SKM-1 treated with dmso at 0.1 percent for 144 hours (cell line): Measurements from ENCODE around the gene LKAAEAR1.
A peak's percentile ranks its signal among the peaks of the same experiment; 100 is the strongest.

Source experiments
- DNase-seq: peaks from one replicate; lab custom pipeline; 2025; ENCODE audit not compliant: unreplicated experiment; lab: John Stamatoyannopoulos, UW

Gene LKAAEAR1

DNA sequence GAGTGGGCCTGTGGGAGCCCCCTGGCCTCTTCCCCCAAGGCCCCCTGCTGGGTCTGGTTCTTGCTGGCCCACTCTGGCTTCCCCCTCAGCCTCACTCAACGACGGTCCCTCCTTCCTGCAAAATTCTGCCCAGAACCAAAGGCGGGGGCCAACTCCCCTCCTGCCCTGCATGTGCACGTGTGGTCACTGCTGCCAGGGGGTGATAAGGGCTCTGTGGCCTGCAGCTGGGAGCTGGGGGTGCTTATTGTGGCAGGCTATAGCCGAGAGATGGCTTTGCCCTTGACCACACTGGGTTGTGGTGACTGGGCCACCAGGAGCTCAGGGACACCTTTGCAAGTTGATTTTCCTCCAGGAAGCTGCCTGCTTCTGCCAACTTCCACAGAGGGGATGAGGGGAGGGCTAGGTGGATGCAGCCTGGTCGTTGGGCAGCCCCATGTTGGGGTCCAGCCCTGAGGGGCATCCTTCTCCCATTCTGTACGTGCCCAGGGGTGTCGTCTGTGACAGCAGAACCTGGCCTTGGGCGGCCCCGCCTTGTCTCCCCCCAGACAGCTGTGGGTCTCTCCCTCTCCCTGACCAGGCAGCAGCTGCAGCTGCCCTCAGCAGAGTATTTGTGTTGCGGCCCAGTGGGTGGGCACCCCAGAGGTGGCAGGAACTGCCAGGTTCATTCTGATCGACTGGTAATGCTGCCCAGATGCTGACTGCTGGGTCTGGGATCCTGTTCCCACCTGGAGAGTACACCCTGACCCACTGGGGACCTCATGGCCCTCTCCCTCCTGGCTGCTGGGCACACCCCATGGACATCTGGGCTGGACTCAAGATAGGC is 15.6 kb downstream of the LKAAEAR1 start:
- DNase-seq = no peak

- no peak for DNase-seq
Observed at GRCh38 chr20:64067733-64068307, 16.4 kb downstream of the LKAAEAR1 start.

- DNase-seq = no peak
Observed at GRCh38 chr20:64067005-64067632, 17.1 kb downstream of the LKAAEAR1 start.

- peak; percentile 85 for DNase-seq
Observed at GRCh38 chr20:64065974-64066343, 18.2 kb downstream of the LKAAEAR1 start.

DNA sequence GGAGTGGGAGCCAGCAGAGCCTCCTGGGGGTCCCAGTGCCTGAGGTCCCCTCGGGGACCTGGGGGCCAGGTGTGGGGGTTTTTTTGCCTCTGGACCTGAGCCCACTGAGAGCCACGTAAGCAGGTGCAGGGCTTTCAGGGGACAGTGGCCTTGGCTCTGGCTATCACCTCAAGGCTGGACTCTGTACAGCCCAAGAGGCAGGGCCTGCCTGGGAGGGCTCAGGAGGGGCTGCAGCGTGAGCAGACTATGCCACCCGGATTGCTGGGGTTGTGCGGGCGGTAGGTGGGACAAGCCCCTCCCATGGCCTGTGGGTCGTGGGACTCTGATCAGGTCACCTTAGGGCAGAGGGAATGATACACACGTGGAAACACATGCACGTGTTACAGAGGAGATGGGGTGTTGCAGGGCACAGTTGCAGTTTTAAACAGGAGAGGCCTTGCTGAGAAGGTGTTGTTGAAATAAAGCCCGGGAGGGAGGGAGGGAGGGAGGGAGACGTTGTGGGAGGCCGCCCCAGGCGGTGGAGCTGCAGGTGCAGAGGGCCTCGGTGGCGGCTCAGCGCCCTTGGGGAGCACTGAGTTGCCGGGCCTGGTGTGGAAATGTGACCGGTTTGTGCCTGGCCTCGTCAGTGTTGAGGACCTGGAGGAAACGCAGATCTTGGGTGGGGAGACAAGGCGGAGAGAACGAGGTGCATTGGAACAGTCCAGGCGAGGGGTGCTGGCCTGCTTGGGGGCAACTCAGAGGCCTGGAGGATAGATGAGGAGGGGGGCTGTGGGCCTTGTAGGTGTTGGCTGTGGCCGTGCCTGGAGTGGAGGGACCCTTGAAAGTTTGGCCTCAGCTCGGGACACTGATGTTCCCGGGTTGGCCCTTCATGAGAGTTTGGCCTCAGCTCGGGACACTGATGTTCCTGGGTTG is 18.9 kb downstream of the LKAAEAR1 start:
- DNase-seq = no peak

- no peak for DNase-seq
Observed at GRCh38 chr20:64064145-64064698, 20.0 kb downstream of the LKAAEAR1 start.

DNA sequence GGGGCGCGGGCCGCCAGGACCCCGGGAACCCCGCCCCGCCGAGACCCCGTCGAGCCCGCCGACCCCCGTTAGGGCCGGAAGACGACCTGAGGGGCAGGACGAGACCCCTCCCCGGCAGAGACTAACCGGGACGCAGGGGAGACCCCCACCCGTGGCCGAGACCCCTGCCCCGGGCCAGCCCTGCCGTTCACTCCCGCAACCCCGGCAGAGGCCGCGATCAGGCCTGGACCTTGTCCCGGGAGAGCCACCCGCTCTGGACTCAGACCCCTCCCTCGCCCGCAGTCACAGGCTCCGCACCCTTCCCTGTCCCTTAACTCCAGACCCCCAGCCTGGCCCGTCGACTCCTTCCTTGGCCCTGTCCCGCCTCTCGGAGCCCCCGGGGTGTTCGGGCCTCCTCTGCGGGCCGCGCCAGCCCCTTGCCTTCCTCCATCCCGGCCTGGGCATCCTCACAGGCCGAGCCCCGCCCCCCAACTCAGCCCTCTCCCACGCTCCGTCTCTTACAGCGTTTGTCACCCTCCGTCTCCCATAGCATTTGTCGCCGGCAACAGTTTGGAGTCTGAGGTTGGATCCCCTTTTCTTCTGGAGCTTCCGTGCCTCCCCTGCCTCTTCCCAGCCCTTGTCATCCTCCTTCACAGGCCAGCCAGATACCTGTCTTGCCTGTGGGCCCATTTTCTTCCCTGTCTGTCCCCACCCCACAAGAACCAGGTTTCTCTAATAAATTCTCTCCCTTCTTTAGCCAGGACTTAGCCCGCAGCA is 20.6 kb downstream of the LKAAEAR1 start:
- DNase-seq = no peak

DNA sequence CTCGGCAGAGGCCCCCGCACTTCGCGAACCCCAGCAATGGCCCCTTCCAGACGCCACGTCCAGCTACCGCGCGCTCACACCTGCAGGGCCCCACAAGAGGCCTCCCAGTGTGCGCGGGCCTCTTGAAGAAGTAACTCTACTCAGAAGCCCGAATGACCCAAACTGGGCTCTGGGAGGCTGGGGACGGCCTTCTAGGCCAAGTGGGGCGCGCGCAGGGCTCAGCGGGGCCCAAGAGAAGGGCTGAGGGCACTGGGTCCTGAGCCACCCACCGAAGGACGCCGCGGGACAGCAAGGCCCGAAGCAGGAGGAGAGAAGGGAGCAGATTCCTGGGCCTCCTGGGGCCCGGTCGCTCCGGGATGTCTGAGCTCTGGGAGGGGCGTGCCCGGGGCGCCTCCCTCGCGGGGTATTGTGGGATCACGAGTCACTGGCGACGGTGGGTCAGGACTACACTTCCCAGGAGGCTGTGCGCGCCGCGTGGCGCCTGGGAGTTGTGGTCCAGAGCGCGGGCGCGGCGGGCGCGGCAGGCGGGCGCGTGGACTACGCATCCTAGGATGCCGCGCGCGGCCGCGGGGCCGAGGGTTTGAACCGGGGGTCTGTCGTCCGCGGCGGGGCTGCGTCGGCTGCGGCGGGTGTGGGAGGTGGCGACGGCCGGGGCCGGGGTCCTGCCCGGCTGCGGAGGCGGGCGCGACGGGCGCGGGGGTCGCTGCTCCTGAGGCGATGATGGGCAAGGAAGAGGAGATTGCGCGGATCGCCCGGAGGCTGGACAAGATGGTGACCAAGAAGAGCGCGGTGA is 21.4 kb downstream of the LKAAEAR1 start, which contains the start of gene TCEA2:
Gene TCEA2 (plus strand): TSS at position 603 of the 793 bp plus-strand sequence. CDS start 115 bp downstream, at position 718.
- DNase-seq = peak; percentile 93

DNA sequence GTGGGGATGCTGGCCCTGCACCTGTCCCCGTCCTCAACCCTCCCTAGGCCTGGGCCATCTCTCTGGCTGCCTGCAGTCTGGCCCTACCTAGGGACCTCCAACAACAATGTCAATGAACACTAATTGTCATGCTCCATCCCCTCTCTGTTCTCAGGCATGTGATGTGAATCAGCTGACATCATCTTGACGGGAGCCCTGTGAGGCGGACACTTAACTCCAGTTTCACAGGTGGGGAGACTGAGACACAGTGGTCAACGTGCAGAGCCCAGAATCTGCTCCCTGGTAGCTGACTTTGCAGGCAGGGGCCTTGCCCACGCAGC is 22.0 kb downstream of the LKAAEAR1 start:
- DNase-seq = no peak

GRCh38 chr20:64058536-64058935 is 25.7 kb downstream of the LKAAEAR1 start:
- DNase-seq = no peak

GRCh38 chr20:64057628-64058498 is 26.3 kb downstream of the LKAAEAR1 start:
- DNase-seq = peak; percentile 47

- DNase-seq = no peak
Observed at GRCh38 chr20:64056889-64057627, 27.1 kb downstream of the LKAAEAR1 start.

DNA sequence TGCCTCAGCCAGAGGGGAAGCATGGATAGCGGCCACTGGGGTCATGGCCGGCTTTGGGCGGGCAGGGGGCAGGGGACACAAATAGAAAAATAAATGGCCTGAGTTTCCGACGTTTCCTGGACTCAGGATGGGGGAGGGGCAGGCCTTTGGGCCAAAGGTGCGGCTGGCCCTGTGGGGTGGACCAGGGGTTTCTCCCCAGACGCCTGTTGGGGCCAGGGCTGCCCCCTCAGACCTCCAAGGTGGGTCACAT is 27.6 kb downstream of the LKAAEAR1 start:
- DNase-seq = no peak

GRCh38 chr20:64055893-64056638 is 28.1 kb downstream of the LKAAEAR1 start:
- no peak for DNase-seq

- DNase-seq = no peak
Observed at GRCh38 chr20:64055396-64055892, 28.8 kb downstream of the LKAAEAR1 start.

- no peak for DNase-seq
Observed at GRCh38 chr20:64053841-64054661, 30.1 kb downstream of the LKAAEAR1 start.
